ENCODE results near the gene MCTP1. TPM values are rescaled to one million over a fixed set of nuclear protein-coding genes. Genes with fewer than 3 reads are reported as not detected.

Gene MCTP1
- total RNA-seq, 1 donor from 2014 or later: 3.7 TPM

GRCh38 chr5:94870511-94871183 lies 414.2 kb downstream of the MCTP1 start:
- Mint-ChIP-seq H3K9me3 (no peaks in the 10 kb centered on the region), H3K27me3 (ENCODE audit: insufficient read depth, low read depth) (peaks cover 2% of the 10 kb centered on the region), H3K27ac (no peak overlapping the region), H3K4me1 (peaks cover 15% of the 10 kb centered on the region), H3K36me3 (no peaks in the 10 kb centered on the region), H3K4me3 (no peak overlapping the region)
- H3K9ac ChIP-seq: no peak overlapping the region
- H3K4me2 ChIP-seq: no peak overlapping the region
- no peak overlapping the region for H2AFZ ChIP-seq (replicated peaks)
- DNase-seq (ENCODE audit: low spot score): peak; percentile 61
- H3F3A ChIP-seq (ENCODE audit: low read depth): no peaks in the 10 kb centered on the region
- no peak for TF ChIP-seq CTCF (IDR thresholded peaks at IDR 0.05)
- no peak for TF ChIP-seq EZH2phosphoT487 (IDR thresholded peaks at IDR 0.05)
- TF ChIP-seq EZH2 (IDR thresholded peaks at IDR 0.05): no peak
- no peak overlapping the region for H3K27ac ChIP-seq
- no peaks in the 10 kb centered on the region for H3K36me3 ChIP-seq
- no peaks in the 10 kb centered on the region for H3K9me3 ChIP-seq (ENCODE audit: low read depth)
- peaks cover 35% of the 10 kb centered on the region for H3K4me1 ChIP-seq
- H3K27me3 ChIP-seq: no peaks in the 10 kb centered on the region
- H4K20me1 ChIP-seq (ENCODE audit: low read depth): no peaks in the 10 kb centered on the region
- H3K4me3 ChIP-seq: no peak overlapping the region
- H3K79me2 ChIP-seq (ENCODE audit: low read depth): no peaks in the 10 kb centered on the region

DNA sequence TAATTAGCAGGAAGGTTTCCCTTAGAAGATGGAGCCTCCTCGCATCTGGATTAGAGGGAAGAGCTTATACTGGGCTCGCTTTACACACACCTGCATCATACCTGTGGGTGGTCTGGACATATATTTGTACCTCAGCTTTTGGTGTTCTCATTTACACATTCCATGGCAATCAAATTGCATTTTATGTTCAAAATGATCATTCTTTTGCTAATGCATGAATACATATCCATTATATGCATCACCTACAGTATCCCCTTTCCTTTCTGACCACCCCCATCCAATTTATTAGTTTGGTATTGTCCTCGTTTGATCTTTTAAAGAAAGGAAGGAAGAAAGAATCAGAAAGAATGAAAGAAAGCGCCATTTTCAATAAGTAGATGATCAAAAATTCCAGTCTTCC lies 415.0 kb downstream of the MCTP1 start:
- Mint-ChIP-seq H3K4me1 (peaks cover 15% of the 10 kb centered on the region), H3K4me3 (no peak overlapping the region), H3K27me3 (ENCODE audit: insufficient read depth, low read depth) (no peaks in the 10 kb centered on the region), H3K36me3 (no peaks in the 10 kb centered on the region), H3K9me3 (no peaks in the 10 kb centered on the region), H3K27ac (no peak overlapping the region)
- no peaks in the 10 kb centered on the region for H3K9me3 ChIP-seq (ENCODE audit: low read depth)
- no peaks in the 10 kb centered on the region for H4K20me1 ChIP-seq (ENCODE audit: low read depth)
- H3K9ac ChIP-seq: no peak overlapping the region
- H3K4me3 ChIP-seq: no peak overlapping the region
- H3K4me1 ChIP-seq: peaks cover 35% of the 10 kb centered on the region
- H3K27me3 ChIP-seq: no peaks in the 10 kb centered on the region
- H3K79me2 ChIP-seq (ENCODE audit: low read depth): no peaks in the 10 kb centered on the region
- no peak overlapping the region for H3K4me2 ChIP-seq
- TF ChIP-seq EZH2 (IDR thresholded peaks at IDR 0.05) (no peak), EZH2phosphoT487 (IDR thresholded peaks at IDR 0.05) (no peak), CTCF (IDR thresholded peaks at IDR 0.05) (no peak)
- H3K36me3 ChIP-seq: no peaks in the 10 kb centered on the region
- H3F3A ChIP-seq (ENCODE audit: low read depth): no peaks in the 10 kb centered on the region
- no peak for DNase-seq (ENCODE audit: low spot score)
- no peak overlapping the region for H2AFZ ChIP-seq (replicated peaks)
- H3K27ac ChIP-seq: no peak overlapping the region

DNA sequence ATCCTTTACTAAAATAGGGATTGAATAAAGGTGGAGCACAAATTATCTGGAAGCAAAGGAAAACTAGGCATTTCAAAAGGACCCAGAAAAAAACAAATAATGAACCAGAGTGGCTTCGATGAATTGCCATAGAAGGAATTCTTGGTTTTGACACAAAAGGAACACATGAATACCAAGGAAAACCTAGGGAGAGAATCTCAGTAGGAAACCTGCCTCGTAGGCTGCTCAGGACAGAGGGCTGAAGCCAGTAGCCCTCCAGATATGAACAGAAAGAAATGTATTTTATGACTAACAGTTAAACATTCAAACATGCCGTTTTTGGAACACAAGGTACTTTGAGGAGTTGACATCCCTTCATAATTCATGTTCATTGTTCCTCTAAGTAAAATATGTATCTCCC lies 420.9 kb downstream of the MCTP1 start:
- Histone ChIP-seq H3K9me3 (ENCODE audit: low read depth) (no peaks in the 10 kb centered on the region), H3F3A (ENCODE audit: low read depth) (peaks cover 7% of the 10 kb centered on the region), H3K27ac (peak overlapping the region; percentile 25), H3K9ac (no peak overlapping the region), H3K79me2 (ENCODE audit: low read depth) (no peaks in the 10 kb centered on the region), H3K27me3 (no peaks in the 10 kb centered on the region), H3K4me2 (peak overlapping the region; percentile 26), H3K4me1 (peaks cover 37% of the 10 kb centered on the region), H4K20me1 (ENCODE audit: low read depth) (no peaks in the 10 kb centered on the region), H3K36me3 (no peaks in the 10 kb centered on the region), H3K4me3 (no peak overlapping the region), H2AFZ (replicated peaks) (peak overlapping the region; percentile 59)
- Mint-ChIP-seq H3K4me3 (no peak overlapping the region), H3K27me3 (ENCODE audit: insufficient read depth, low read depth) (no peaks in the 10 kb centered on the region), H3K36me3 (no peaks in the 10 kb centered on the region), H3K4me1 (peaks cover 16% of the 10 kb centered on the region), H3K9me3 (no peaks in the 10 kb centered on the region), H3K27ac (peak overlapping the region; percentile 88)
- DNase-seq (ENCODE audit: low spot score): no peak
- TF ChIP-seq EZH2phosphoT487 (IDR thresholded peaks at IDR 0.05): no peak
- no peak for TF ChIP-seq CTCF (IDR thresholded peaks at IDR 0.05)
- TF ChIP-seq EZH2 (IDR thresholded peaks at IDR 0.05): no peak

Measured in neural progenitor cell (in vitro differentiated cells).